A549 (cell line): ENCODE measurements around the gene IL19. TPM values are rescaled to one million over a fixed set of nuclear protein-coding genes. Genes with fewer than 3 reads are reported as not detected.

Source experiments
- ATAC-seq, 2 experiments: fragments of 200-7000 bp in 1 of 2; fragments of >200 bp in 1 of 2; cut with Nextera tagmentation in 1 of 2; cut with Tn5 transposase in 1 of 2; 3 replicates each; pipeline versions ENCODE4 v1.8.0 to v1.9.1; 2018 to 2020; ENCODE audit warnings: mild to moderate bottlenecking in 1 of 2, moderate library complexity in 1 of 2
- CTCF ChIA-PET: fragments of 300-600 bp; sonication (Branson Sonifier 250); formaldehyde crosslinking; extraction: SDS; loops from one replicate; lab custom pipeline; 2021; ENCODE audit warnings: antibody characterized with exemption, inconsistent platforms; lab: Yijun Ruan, JAX
- POLR2A ChIA-PET: fragments of 350-600 bp; formaldehyde crosslinking; extraction: SDS; loops from one replicate; lab custom pipeline; 2021; ENCODE audit warnings: antibody characterized with exemption, inconsistent platforms; lab: Yijun Ruan, JAX
- DNase-seq, 2 experiments: peaks; one replicate each; pipeline versions ENCODE4 v3.0.0 to v3.0.0-alpha.2; 2011 to 2016; ENCODE audit warnings: low read depth in 1 of 2, low spot score in 1 of 2
- FAIRE-seq: peaks from 2 replicates; lab custom pipeline; 2011; peaks lifted over from hg19 to GRCh38; lab: Jason Lieb, UNC
- H3K27ac ChIP-seq, 2 experiments: fragments of >200 bp; sonication (Bioruptor Twin); formaldehyde crosslinking; 3 replicates each; pipeline ENCODE4 v1.5.1; 2016 to 2017
- H3K4me1 ChIP-seq: fragments of >200 bp; sonication (Bioruptor Twin); formaldehyde crosslinking; 3 replicates; pipeline ENCODE4 v1.6.1; 2016
- H3K4me2 ChIP-seq: fragments of >200 bp; sonication (Bioruptor Twin); formaldehyde crosslinking; 3 replicates; pipeline ENCODE4 v1.6.1; 2016
- H3K4me3 ChIP-seq: fragments of >200 bp; sonication (Bioruptor Twin); formaldehyde crosslinking; 3 replicates; pipeline ENCODE4 v1.5.1; 2016
- H3K9me3 ChIP-seq: fragments of >200 bp; sonication (Bioruptor Twin); formaldehyde crosslinking; 3 replicates; pipeline ENCODE4 v1.6.1; 2016
- ATOH8 ChIP-seq: fragments of 250-450 bp; sonication (Bioruptor Pico); IDR thresholded peaks from 2 replicates; pipeline ENCODE4 v1.5.0; 2020; ENCODE audit warnings: low read depth, mild to moderate bottlenecking, moderate library complexity
- BCL3 ChIP-seq: fragments of >200 bp; sonication (Bioruptor Twin); formaldehyde crosslinking; IDR thresholded peaks from 3 replicates; pipeline ENCODE4 v1.6.1; 2016
- BHLHE40 ChIP-seq: IDR thresholded peaks from 2 replicates; pipeline ENCODE4 v1.6.1; 2012; ENCODE audit warnings: low read depth, low read length, inconsistent platforms
- CBX8 ChIP-seq: fragments of 200-600 bp; sonication (generic); IDR thresholded peaks from 2 replicates; pipeline ENCODE4 v1.6.1; 2016
- E2F6 ChIP-seq: IDR thresholded peaks from 2 replicates; pipeline ENCODE4 v1.6.1; 2012; ENCODE audit warnings: low read depth, borderline replicate concordance
- EHF ChIP-seq: fragments of 250-450 bp; sonication (Bioruptor Pico); IDR thresholded peaks from 2 replicates; pipeline ENCODE4 v1.5.0; 2020; ENCODE audit warnings: mild to moderate bottlenecking
- EHMT2 ChIP-seq: fragments of 200-600 bp; sonication (generic); IDR thresholded peaks from 2 replicates; pipeline ENCODE4 v1.6.1; 2016; ENCODE audit warnings: antibody characterized with exemption, low read depth, mild to moderate bottlenecking, moderate library complexity
- FOSB ChIP-seq: fragments of 250-450 bp; sonication (Bioruptor Pico); IDR thresholded peaks from 2 replicates; pipeline ENCODE4 v1.5.0; 2020; ENCODE audit warnings: mild to moderate bottlenecking, moderate library complexity
- FOSL2 ChIP-seq, 2 experiments: fragments of 450-650 bp in 1 of 2; fragments of >200 bp in 1 of 2; sonication (Bioruptor Twin) in 1 of 2; formaldehyde crosslinking; IDR thresholded peaks; 2 replicates each; pipeline versions ENCODE4 v1.5.0 to v1.6.1; 2016 to 2020; ENCODE audit warnings: mild to moderate bottlenecking in 1 of 2, moderate library complexity in 1 of 2
- GATA3 ChIP-seq: IDR thresholded peaks from 2 replicates; pipeline ENCODE4 v1.6.1; 2012; ENCODE audit warnings: borderline replicate concordance
- HDAC2 ChIP-seq: fragments of 200-600 bp; sonication (generic); IDR thresholded peaks from 2 replicates; pipeline ENCODE4 v1.6.1; 2016
- HOXA7 ChIP-seq: fragments of 250-450 bp; sonication (Bioruptor Pico); IDR thresholded peaks from 2 replicates; pipeline ENCODE4 v1.5.0; 2020; ENCODE audit warnings: mild to moderate bottlenecking, moderate library complexity
- HOXB13 ChIP-seq: fragments of 250-450 bp; sonication (Bioruptor Pico); IDR thresholded peaks from 2 replicates; pipeline ENCODE4 v1.5.0; 2020; ENCODE audit warnings: low read depth, mild to moderate bottlenecking, moderate library complexity
- JUN ChIP-seq, 2 experiments: fragments of >200 bp; sonication (Bioruptor Twin); formaldehyde crosslinking; IDR thresholded peaks; 2 replicates in 1 of 2; 3 replicates in 1 of 2; pipeline ENCODE4 v1.6.1; 2016 to 2017
- MYC ChIP-seq: IDR thresholded peaks from 2 replicates; pipeline ENCODE4 v1.6.1; 2012; ENCODE audit warnings: mild to moderate bottlenecking, inconsistent platforms, low read length, improper control_type of control experiment, borderline replicate concordance
- PBX3 ChIP-seq: IDR thresholded peaks from 2 replicates; pipeline ENCODE4 v1.6.1; 2012
- PHF8 ChIP-seq: fragments of 200-600 bp; sonication (generic); IDR thresholded peaks from 2 replicates; pipeline ENCODE4 v1.6.1; 2016; ENCODE audit warnings: low read depth, mild to moderate bottlenecking, antibody characterized with exemption, moderate library complexity, borderline replicate concordance
- POLR2AphosphoS2 ChIP-seq: conservative IDR thresholded peaks from 2 replicates; pipeline ENCODE4 v1.6.1; 2012; ENCODE audit warnings: low read length, improper control_type of control experiment, inconsistent platforms
- RAD21 ChIP-seq, 2 experiments: fragments of >200 bp in 1 of 2; sonication (Bioruptor Twin) in 1 of 2; formaldehyde crosslinking in 1 of 2; IDR thresholded peaks in 1 of 2; conservative IDR thresholded peaks in 1 of 2; 2 replicates in 1 of 2; 3 replicates in 1 of 2; pipeline ENCODE4 v1.6.1; 2012 to 2018; ENCODE audit warnings: inconsistent platforms in 1 of 2
- RCOR1 ChIP-seq: fragments of 150-350 bp; IDR thresholded peaks from 2 replicates; pipeline ENCODE4 v1.6.1; 2014; ENCODE audit warnings: antibody characterized with exemption, low read length, low read depth
- RFX5 ChIP-seq: fragments of 450-650 bp; IDR thresholded peaks from 2 replicates; pipeline ENCODE4 v1.7.1; 2014; ENCODE audit warnings: antibody characterized with exemption, mild to moderate bottlenecking, moderate library complexity
- SMC3 ChIP-seq: fragments of >200 bp; sonication (Bioruptor Twin); formaldehyde crosslinking; IDR thresholded peaks from 3 replicates; pipeline ENCODE4 v1.6.1; 2018; ENCODE audit warnings: inconsistent platforms
- WGBS: methylation state at CpG from one replicate; pipeline ENCODE4 v1.1.6; 2017; ENCODE audit errors: missing lambda C conversion rate; 5-methylcytosine and 5-hydroxymethylcytosine counted together
- polyA plus RNA-seq, 4 experiments: library from polyadenylated mRNA; depleted of rRNA in 3 of 4; stranded (reverse); fragments of >200 nt; fragmentation: RNase III in 1 of 4; extraction: RNeasy Plus Mini Kit Qiagen cat#74134 plus additional on column Dnase treatment in 1 of 4; gene quantifications; 2 replicates in 3 of 4; 3 replicates in 1 of 4; pipeline ENCODE4 v1.2.3, GENCODE V29; 2011 to 2017

Gene IL19
- polyA plus RNA-seq, 2 of the 4 experiments (the other 2 are of a cell fraction) = not detected

GRCh38 chr1:206751891-206752290 is 18.7 kb upstream of the IL19 start:
- H3K4me2 ChIP-seq = no peak overlapping the region
- no peaks in the 10 kb centered on the region for H3K4me1 ChIP-seq
- H3K9me3 ChIP-seq = no peaks in the 10 kb centered on the region
- POLR2A ChIA-PET = no interaction called here
- FAIRE-seq (no peak), DNase-seq (no peak), ATAC-seq (no peak)
- WGBS = 50% methylated on average over 5 of the region's 5 CpGs
- H3K4me3 ChIP-seq = no peak overlapping the region
- TF ChIP-seq EHMT2 (no peak), JUN (IDR thresholded peaks at IDR 0.05) (no peak), ATOH8 (CRISPR knock-in tag) (no peak), RCOR1 (no peak), RFX5 (no peak), FOSL2 (IDR thresholded peaks at IDR 0.05) (no peak), FOSL2 (CRISPR knock-in tag; IDR thresholded peaks at IDR 0.05) (no peak), CBX8 (no peak), EHF (CRISPR knock-in tag) (no peak), HOXB13 (CRISPR knock-in tag) (no peak), POLR2AphosphoS2 (no peak), SMC3 (no peak), FOSB (CRISPR knock-in tag) (no peak), PHF8 (no peak), E2F6 (no peak), MYC (no peak), RAD21 (conservative IDR thresholded peaks at IDR 0.05 in 1 of 2, IDR thresholded peaks at IDR 0.05 in 1 of 2) (no peak), GATA3 (no peak), HOXA7 (no peak), HDAC2 (no peak), BCL3 (no peak)
- CTCF ChIA-PET = interaction anchor here (1.2 kb wide), 1 partner anchor 10 kb away, joined by 4 read pairs; no protein-coding TSS in a partner anchor
- H3K27ac ChIP-seq = no peak overlapping the region

GRCh38 chr1:206752481-206752880 is 18.1 kb upstream of the IL19 start:
- Histone ChIP-seq H3K4me3 (no peak overlapping the region), H3K27ac (no peak overlapping the region), H3K9me3 (no peaks in the 10 kb centered on the region), H3K4me1 (no peaks in the 10 kb centered on the region), H3K4me2 (no peak overlapping the region)
- 61% methylated on average over 2 of the region's 2 CpGs for WGBS
- CTCF ChIA-PET = interaction anchor here (1.0 to 1.2 kb wide), 3 partner anchors 9 to 18 kb away, joined by 4 to 5 read pairs (median 4); no protein-coding TSS in a partner anchor
- POLR2A ChIA-PET = no interaction called here
- FAIRE-seq (no peak), ATAC-seq (no peak), DNase-seq (no peak)
- TF ChIP-seq SMC3 = no peak
- TF ChIP-seq BHLHE40 = no peak
- TF ChIP-seq PHF8 = no peak
- no peak for TF ChIP-seq PBX3
